GM12891 (cell line): ENCODE measurements around the gene SRMS.

Source experiments
- POLR2A ChIP-seq: IDR thresholded peaks from 2 replicates; pipeline ENCODE4 v1.6.1; 2011; ENCODE audit warnings: low read depth, low read length, control low read depth
- SPI1 ChIP-seq: IDR thresholded peaks from 2 replicates; pipeline ENCODE4 v1.6.1; 2011; ENCODE audit warnings: low read depth, low read length, control low read depth
- TAF1 ChIP-seq: IDR thresholded peaks from 2 replicates; pipeline ENCODE4 v1.6.1; 2011; ENCODE audit warnings: low read depth, low read length, control low read depth

DNA sequence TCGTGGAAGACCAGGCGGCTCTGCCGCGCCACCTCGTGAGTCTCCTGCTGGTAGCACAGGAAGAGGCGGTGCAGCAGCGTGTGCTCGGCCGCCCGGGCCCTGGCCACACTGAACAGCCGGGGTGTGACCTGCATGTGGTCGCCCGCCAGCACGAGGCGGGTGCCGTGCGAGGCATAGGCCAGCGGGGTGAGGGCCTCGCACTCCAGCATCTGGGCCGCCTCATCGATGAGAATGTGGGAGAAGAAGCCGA is 19.5 kb upstream of the SRMS start:
- TF ChIP-seq SPI1 = no peak
- no peak for TF ChIP-seq POLR2A
- no peak for TF ChIP-seq TAF1
